LNCaP clone FGC (cell line): ENCODE measurements around the gene OR6X1.

Experiments used
- DNase-seq: peaks from one replicate; pipeline ENCODE4 v3.0.0-alpha.2; 2011; ENCODE audit warnings: low read depth
- H3K4me3 ChIP-seq: 2 replicates; pipeline ENCODE4 v1.5.1; 2011; ENCODE audit warnings: mild to moderate bottlenecking, low read depth, low read length, control low read depth
- CTCF ChIP-seq: IDR thresholded peaks from 2 replicates; pipeline ENCODE4 v1.5.1; 2012; ENCODE audit warnings: mild to moderate bottlenecking; ENCODE audit not compliant: control insufficient read depth, insufficient read depth; ENCODE audit errors: extremely low read depth

The OR6X1 gene

GRCh38 chr11:123754101-123754568 is at the start of gene OR6X1:
OR6X1 (minus strand) TSS chr11:123754518; CDS start chr11:123754518, 0 bp downstream.
- H3K4me3 ChIP-seq = no peak within 1 kb of the TSS
- DNase-seq = no peak
- no peak for TF ChIP-seq CTCF

- no peak overlapping the region for H3K4me3 ChIP-seq
- TF ChIP-seq CTCF = no peak
- no peak for DNase-seq
Measured at GRCh38 chr11:123801765-123802164, 47.4 kb upstream of the OR6X1 start.

- no peak for DNase-seq
- TF ChIP-seq CTCF = no peak
- no peak overlapping the region for H3K4me3 ChIP-seq
Measured at GRCh38 chr11:123800036-123800435, 45.7 kb upstream of the OR6X1 start.

GRCh38 chr11:123799438-123799837 is 45.1 kb upstream of the OR6X1 start:
- no peak for DNase-seq
- H3K4me3 ChIP-seq = no peak overlapping the region
- TF ChIP-seq CTCF = no peak

- no peak overlapping the region for H3K4me3 ChIP-seq
- no peak for TF ChIP-seq CTCF
- DNase-seq = no peak
Measured at GRCh38 chr11:123798513-123799252, 44.4 kb upstream of the OR6X1 start.

GRCh38 chr11:123798079-123798478 is 43.8 kb upstream of the OR6X1 start:
- DNase-seq = no peak
- no peak for TF ChIP-seq CTCF

GRCh38 chr11:123797541-123797940 is 43.2 kb upstream of the OR6X1 start:
- no peak for DNase-seq
- TF ChIP-seq CTCF = no peak
- H3K4me3 ChIP-seq = no peak overlapping the region

More at GRCh38 chr11:123798079-123798478, 43.8 kb upstream of the OR6X1 start:
- H3K4me3 ChIP-seq = no peak overlapping the region
